Spleen (tissue), 11 donors: ENCODE results near the gene HOXA6. TPM values are rescaled to one million over a fixed set of nuclear protein-coding genes. Genes with fewer than 3 reads are reported as not detected.

Experiments used
- DNase-seq: peaks from one replicate; pipeline ENCODE4 v3.0.0-alpha.2; 2020
- H3K27ac ChIP-seq, 8 donors: fragments of 200-600 bp; sonication (generic) in 7 of 8; 1 replicate in 4 of 8; 2 replicates in 4 of 8; pipeline versions ENCODE4 v1.5.0 to v1.8.0; 2016 to 2021; ENCODE audit warnings: inconsistent platforms in 4 of 8, mild to moderate bottlenecking in 4 of 8, moderate library complexity in 1 of 8
- H3K27me3 ChIP-seq, 7 donors: fragments of 200-600 bp; sonication (generic) in 6 of 7; replicated peaks in 1 of 7; 1 replicate in 4 of 7; 2 replicates in 3 of 7; pipeline versions ENCODE4 v1.5.0 to v1.8.0; 2016 to 2021; ENCODE audit warnings: inconsistent platforms in 3 of 7, mild to moderate bottlenecking in 1 of 7
- H3K36me3 ChIP-seq, 6 donors: fragments of 200-600 bp; sonication (generic) in 5 of 6; 1 replicate in 4 of 6; 2 replicates in 2 of 6; pipeline versions ENCODE4 v1.5.0 to v1.8.0; 2016 to 2021; ENCODE audit warnings: inconsistent platforms in 2 of 6
- H3K4me1 ChIP-seq, 6 donors: fragments of 200-600 bp; sonication (generic) in 5 of 6; 1 replicate in 3 of 6; 2 replicates in 3 of 6; pipeline versions ENCODE4 v1.5.0 to v1.8.0; 2016 to 2021; ENCODE audit warnings: inconsistent platforms in 3 of 6
- H3K4me3 ChIP-seq, 8 donors: fragments of 200-600 bp; sonication (generic) in 7 of 8; 1 replicate in 4 of 8; 2 replicates in 4 of 8; pipeline versions ENCODE4 v1.5.0 to v1.8.0; 2016 to 2021; ENCODE audit warnings: inconsistent platforms in 4 of 8, mild to moderate bottlenecking in 4 of 8, moderate library complexity in 2 of 8
- H3K9me3 ChIP-seq, 8 donors: fragments of 200-600 bp; sonication (generic) in 7 of 8; 1 replicate in 4 of 8; 2 replicates in 4 of 8; pipeline versions ENCODE4 v1.5.0 to v1.8.0; 2016 to 2021; ENCODE audit warnings: inconsistent platforms in 4 of 8
- CTCF ChIP-seq, 11 experiments: fragments of 200-600 bp in 7 of 11; fragments of 450-650 bp in 4 of 11; sonication (generic) in 4 of 11; IDR thresholded peaks in 8 of 11; conservative IDR thresholded peaks in 3 of 11; 1 replicate in 7 of 11; 2 replicates in 4 of 11; pipeline versions ENCODE4 v1.4.0 to v1.8.0; 2016 to 2021; ENCODE audit warnings: antibody characterized with exemption in 11 of 11, inconsistent platforms in 4 of 11, mild to moderate bottlenecking in 1 of 11
- POLR2A ChIP-seq, 3 donors: fragments of 450-650 bp; IDR thresholded peaks; one replicate each; pipeline ENCODE4 v1.5.1; 2017; ENCODE audit warnings: antibody characterized with exemption in 3 of 3, mild to moderate bottlenecking in 1 of 3
- POLR2AphosphoS5 ChIP-seq, 3 donors: sonication (generic); formaldehyde crosslinking; IDR thresholded peaks; one replicate each; pipeline ENCODE4 v1.5.1; 2017; ENCODE audit warnings: antibody characterized with exemption in 3 of 3
- WGBS, 5 donors: extraction: QIAGEN DNeasy Blood & Tissue Kit in 3 of 5; methylation state at CpG; one replicate each; pipeline versions ENCODE4 v1.1.5 to v1.1.7; 2013 to 2018; 5-methylcytosine and 5-hydroxymethylcytosine counted together
- intact Hi-C: fragments of 100-400 bp; cut with DNase I; formaldehyde crosslinking; loops from one replicate; pipeline ENCODE4 v1.15.0; 2023; ENCODE audit warnings: low total_unique reads
- polyA plus RNA-seq, 3 donors: library from polyadenylated mRNA; stranded (reverse); fragments of 200-250 nt; gene quantifications; one replicate each; pipeline ENCODE4 v1.2.1, GENCODE V29; 2013
- total RNA-seq, 7 donors: library from RNA; depleted of rRNA in 3 of 7; stranded (reverse); fragments of >200 nt in 3 of 7; fragmentation: NEBNext Ultra II Directional in 4 of 7; extraction: Animal tissue kit (Norgen Biotek cat#: 25700) in 4 of 7; gene quantifications; one replicate each; pipeline versions ENCODE4 v1.1.0 to v1.2.1, GENCODE V29; 2016 to 2021
- donor health status: healthy with polysubstance abuse.
- donor health status: DM: no; HTN: no; CAD: no; lungs with moderate emphysema.
- donor health status: DM: no; HTN: no; CAD: no.
- donor health status: Bipolar disorder and iron deficiency.
- donor health status: healthy.
- donor health status: DM: no; HTN: no; CAD: no.
- donor health status: DM: yes; HTN: yes; CAD: no.

Gene HOXA6
- total and polyA plus RNA-seq, 10 donors = 0.26 to 2.0 (median 1.2) TPM; not detected in 2

DNA sequence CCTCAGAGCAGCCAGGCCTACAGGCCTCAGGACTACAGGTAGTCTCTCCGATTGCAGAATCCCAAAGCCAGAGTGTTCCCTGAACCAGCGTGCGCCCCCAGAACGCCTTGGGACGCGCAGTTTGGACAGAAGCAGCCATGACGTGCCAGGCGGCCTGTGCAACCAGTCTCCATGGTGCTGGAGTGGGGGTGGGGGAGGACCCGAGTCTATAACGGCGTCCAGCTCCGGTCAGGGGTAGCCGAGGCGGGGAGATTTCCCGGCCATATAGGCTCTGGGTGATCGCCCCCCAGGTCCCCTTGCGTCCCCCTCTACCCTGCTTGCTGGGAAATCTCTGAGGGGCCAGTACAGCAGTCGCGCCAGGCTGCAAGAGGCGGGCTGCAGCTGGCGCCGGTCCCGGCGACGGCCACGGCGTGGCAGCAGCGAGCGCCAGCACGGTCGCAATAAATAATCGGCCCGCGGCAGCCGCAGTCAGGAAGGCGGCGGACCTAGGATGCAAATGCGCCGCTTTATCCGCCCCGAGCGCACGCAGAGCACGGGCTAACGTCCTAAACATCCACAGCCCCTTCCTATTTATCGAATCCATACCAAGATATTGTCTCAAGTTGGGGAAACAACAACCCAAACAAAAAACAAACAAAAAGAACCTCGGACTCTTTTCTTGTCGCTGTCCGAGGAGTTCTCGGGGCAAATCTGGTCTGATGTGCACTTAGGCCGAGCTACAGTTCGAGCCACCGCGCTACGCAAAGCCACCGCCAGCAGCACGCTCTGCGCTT is 3.2 kb upstream of the HOXA6 start:
- Histone ChIP-seq H3K27me3 (peaks cover 26 to 100% (median 95%) of the 10 kb centered on the region in 7 donors), H3K36me3 (no peaks in the 10 kb centered on the region), H3K27ac (peak overlapping the region in 7 of 8 donors; percentile 38 to 69 (median 60)), H3K4me1 (peaks cover 24 to 77% (median 65%) of the 10 kb centered on the region in 6 donors), H3K4me3 (peak overlapping the region; percentile 0 to 68 (median 40)), H3K9me3 (no peaks in the 10 kb centered on the region)
- 0 to 2% (median 2%) methylated on average over 18 to 58 of the region's 58 CpGs for WGBS, 5 donors
- peak in 1 of 3 donors; percentile 31 for TF ChIP-seq POLR2A (IDR thresholded peaks at IDR 0.05)
- TF ChIP-seq POLR2AphosphoS5 (IDR thresholded peaks at IDR 0.05) = peak; percentile 67 to 88 (median 85)
- peak; percentile 61 to 96 (median 89) for TF ChIP-seq CTCF (IDR thresholded peaks at IDR 0.05 in 8 of 11, conservative IDR thresholded peaks at IDR 0.05 in 3 of 11)
- intact Hi-C loops = no loop called here
- peak; percentile 93 for DNase-seq

- Histone ChIP-seq H3K4me3 (peak overlapping the region in 7 of 8 donors; percentile 28 to 68 (median 43)), H3K9me3 (no peaks in the 10 kb centered on the region), H3K27ac (peak overlapping the region in 6 of 8 donors; percentile 2 to 69 (median 62)), H3K4me1 (peaks cover 22 to 74% (median 58%) of the 10 kb centered on the region in 6 donors), H3K36me3 (no peaks in the 10 kb centered on the region), H3K27me3 (peaks cover 24 to 100% (median 95%) of the 10 kb centered on the region in 7 donors)
- WGBS, 5 donors = 35 to 43% (median 40%) methylated on average over 9 to 13 of the region's 13 CpGs
- TF ChIP-seq CTCF (IDR thresholded peaks at IDR 0.05 in 8 of 11, conservative IDR thresholded peaks at IDR 0.05 in 3 of 11) = no peak
- TF ChIP-seq POLR2AphosphoS5 (IDR thresholded peaks at IDR 0.05) = no peak
- TF ChIP-seq POLR2A (IDR thresholded peaks at IDR 0.05) = no peak
- intact Hi-C loops = no loop called here
- DNase-seq = peak; percentile 59
Observed at GRCh38 chr7:27149842-27150567, 2.4 kb upstream of the HOXA6 start.

DNA sequence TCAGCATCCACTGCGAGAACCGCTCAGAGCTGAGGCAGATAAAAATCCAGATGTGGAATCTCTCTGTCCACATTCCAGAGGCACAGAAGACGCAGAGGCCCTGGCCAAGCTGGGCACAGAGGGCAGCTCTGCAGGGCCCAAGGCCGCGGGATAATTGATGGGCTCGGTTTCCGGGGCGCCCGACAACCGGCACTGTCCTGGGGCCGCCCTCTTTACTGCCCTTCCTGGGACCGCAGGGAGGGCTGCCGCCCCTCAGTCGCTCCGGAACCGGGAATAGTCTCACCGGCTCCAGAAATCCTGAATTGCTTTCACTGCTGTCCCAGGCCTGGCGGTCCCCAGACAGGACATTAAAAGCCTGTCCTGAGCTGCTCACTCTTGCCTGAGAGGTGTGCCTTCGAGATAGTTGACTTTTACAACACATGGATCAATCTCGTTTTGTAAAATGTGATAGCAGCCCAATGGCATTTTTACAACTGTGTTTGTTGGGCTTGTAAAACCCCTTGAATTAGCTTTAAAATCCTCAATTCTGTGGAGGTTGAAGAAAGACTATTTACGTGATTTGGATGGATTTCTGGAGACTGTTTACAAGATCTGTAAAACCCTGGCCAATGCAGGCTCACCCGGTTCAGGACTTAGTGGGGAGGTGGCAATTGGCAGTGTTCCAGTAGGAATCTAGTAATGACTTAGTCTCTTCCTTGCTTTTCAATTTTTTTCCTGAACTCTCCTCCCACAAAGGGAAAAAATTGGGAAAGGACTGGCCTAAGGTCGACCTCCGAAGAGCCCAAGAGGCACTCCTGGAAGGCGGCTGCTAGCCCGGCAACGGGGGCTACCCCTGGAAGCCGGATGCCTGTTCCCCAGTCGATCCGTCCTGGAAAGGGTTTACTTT is 1.4 kb upstream of the HOXA6 start:
- H3K4me1 ChIP-seq = peaks cover 22 to 74% (median 50%) of the 10 kb centered on the region in 6 donors
- intact Hi-C loops = no loop called here

More for the DNA sequence above, 1.4 kb upstream of the HOXA6 start:
- Histone ChIP-seq H3K9me3 (no peaks in the 10 kb centered on the region), H3K27me3 (peaks cover 16 to 100% (median 86%) of the 10 kb centered on the region in 7 donors), H3K27ac (peak overlapping the region in 4 of 8 donors; percentile 13 to 69 (median 60)), H3K36me3 (no peaks in the 10 kb centered on the region), H3K4me3 (peak overlapping the region in 3 of 8 donors; percentile 29 to 65 (median 43))
- DNase-seq = peak; percentile 74
- 32 to 49% (median 44%) methylated on average over 27 to 30 of the region's 30 CpGs for WGBS, 5 donors
- no peak for TF ChIP-seq POLR2A (IDR thresholded peaks at IDR 0.05)
- no peak for TF ChIP-seq POLR2AphosphoS5 (IDR thresholded peaks at IDR 0.05)
- no peak for TF ChIP-seq CTCF (IDR thresholded peaks at IDR 0.05 in 8 of 11, conservative IDR thresholded peaks at IDR 0.05 in 3 of 11)
